Purkinje cell (primary cell): Measurements from ENCODE around the gene NCOA1. TPM values are rescaled to one million over a fixed set of nuclear protein-coding genes. Genes with fewer than 3 reads are reported as not detected.

Source experiments
- polyA plus RNA-seq: library from polyadenylated mRNA; unstranded; fragments of >200 nt; fragmentation: Nextera tagmentation; gene quantifications from 2 replicates; pipeline ENCODE4 v1.2.1, GENCODE V29; 2014

NCOA1 gene
- 70.9 and 72.6 TPM in 2 replicates for polyA plus RNA-seq

DNA sequence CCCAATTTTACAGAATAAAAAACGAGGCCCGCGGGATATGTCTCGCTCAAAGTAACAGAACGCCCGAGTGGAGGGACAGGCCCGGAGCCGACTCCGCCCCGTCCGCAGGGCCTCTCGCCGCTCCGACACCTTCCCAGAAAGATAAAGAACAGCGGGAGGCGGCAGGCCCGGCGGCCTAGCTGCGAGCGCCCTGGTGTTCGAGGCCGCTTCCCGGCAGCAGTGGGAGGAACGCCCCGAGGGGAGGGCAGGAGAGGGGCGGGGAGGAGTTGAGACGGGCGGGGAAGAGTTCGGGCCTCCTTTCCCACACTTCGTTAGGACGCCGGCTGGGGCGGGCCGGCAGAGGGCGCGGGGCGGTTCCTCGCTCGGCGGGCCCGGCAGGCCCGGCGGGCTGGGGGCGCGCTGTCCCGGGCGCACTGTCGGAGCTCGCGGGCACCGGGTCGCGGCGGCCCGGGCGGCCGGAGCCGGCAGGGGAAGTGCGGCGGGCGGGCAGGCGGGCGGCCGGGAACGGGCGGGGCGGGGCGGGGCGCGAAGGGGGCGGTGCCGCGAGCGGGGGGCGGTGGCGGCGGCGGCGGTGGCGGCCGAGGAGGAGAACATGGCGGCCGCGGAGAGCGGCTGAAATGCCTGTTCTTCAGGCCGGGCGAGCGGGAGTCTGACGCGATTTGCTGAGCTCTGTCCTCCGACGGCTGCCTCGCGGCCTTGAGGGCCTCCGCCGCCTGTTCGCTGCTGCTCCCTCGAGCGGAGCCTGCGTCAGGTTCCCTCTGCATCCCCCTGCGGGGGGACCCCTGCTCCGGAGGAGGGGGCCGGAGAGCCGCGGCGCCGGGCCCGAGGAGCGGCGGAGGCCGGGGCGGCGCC is at the start of gene NCOA1:
NCOA1 (plus strand) TSS at position 565 of the 852 bp plus-strand sequence. CDS start 167,424 bp downstream, outside the sequence.

DNA sequence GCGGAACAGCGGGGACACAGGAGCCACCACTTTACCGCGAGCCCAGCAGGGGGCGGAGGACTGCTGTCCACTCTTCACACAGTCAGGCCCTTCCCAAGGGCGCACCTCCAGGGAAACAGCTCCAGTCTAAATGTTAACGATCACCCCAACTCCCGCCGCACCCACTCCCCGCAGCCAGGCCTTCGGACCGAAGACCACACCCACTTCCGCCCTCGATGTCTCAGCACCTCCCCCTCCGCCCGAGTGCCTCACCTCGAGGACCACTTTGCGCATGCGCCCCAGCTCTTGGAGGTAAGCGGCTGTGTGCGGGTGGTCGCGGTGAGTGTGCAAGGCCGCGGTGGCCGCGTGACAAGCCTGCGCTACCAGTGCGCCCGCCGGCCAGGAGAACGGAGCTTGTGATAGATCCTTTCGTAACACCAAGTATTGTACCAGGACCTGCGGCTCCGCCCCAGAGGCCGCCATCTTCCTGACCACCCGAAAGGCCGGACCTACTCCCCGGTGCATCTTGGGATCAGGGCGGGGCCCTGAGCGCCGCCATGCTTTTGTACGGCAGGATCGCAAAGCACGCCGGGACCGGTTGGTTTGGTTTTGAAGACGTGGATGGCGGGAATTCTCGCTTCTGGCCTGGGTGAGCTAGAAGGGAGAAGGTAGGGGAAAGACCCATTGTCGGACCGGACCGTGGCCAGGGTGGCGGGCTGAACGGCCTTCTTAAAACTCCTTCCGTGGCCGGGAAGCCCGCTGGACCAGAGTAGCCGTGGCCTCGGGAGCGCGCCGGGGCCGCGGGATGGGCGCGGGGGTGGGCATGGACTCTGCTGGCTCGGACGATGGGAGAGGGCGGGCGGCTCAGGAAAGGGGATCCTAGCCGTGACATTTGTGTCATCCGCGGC is 302.1 kb downstream of the NCOA1 start, which contains the start of the genes CENPO and PTRHD1:
CENPO (plus strand) TSS at position 552 of the 887 bp plus-strand sequence. CDS start 495 bp downstream, outside the sequence.
PTRHD1 (minus strand) TSS at position 518 of the 887 bp plus-strand sequence; CDS start at position 504, 14 bp downstream.

Other genes starting within 250 kb of the NCOA1 start
- 23.4 and 32.5 TPM in 2 replicates for gene ITSN2, start 130.7 kb upstream of the NCOA1 start, polyA plus RNA-seq